WTC11 (cell line): ENCODE measurements around the gene STAG2.

Experiments used
- CBFB ChIP-seq: sonication (generic); formaldehyde crosslinking; IDR thresholded peaks from 2 replicates; pipeline ENCODE4 v1.8.1; 2022; ENCODE audit warnings: mild to moderate bottlenecking, low read depth, missing genetic modification reagents
- CDX4 ChIP-seq: fragments of 250-450 bp; sonication (Bioruptor Pico); IDR thresholded peaks from 2 replicates; pipeline ENCODE4 v1.9.0; 2021; ENCODE audit warnings: moderate library complexity, mild to moderate bottlenecking, inconsistent platforms, borderline replicate concordance
- CTCF ChIP-seq: fragments of 200-600 bp; IDR thresholded peaks from 2 replicates; pipeline ENCODE4 v1.8.0; 2022; ENCODE audit warnings: antibody characterized with exemption
- JUN ChIP-seq: sonication (generic); formaldehyde crosslinking; IDR thresholded peaks from 2 replicates; pipeline ENCODE4 v1.8.0; 2023; ENCODE audit warnings: mild to moderate bottlenecking, missing genetic modification reagents
- MAX ChIP-seq: sonication (generic); formaldehyde crosslinking; IDR thresholded peaks from 2 replicates; pipeline ENCODE4 v1.8.0; 2022; ENCODE audit warnings: mild to moderate bottlenecking, missing genetic modification reagents
- SP1 ChIP-seq: sonication (generic); formaldehyde crosslinking; conservative IDR thresholded peaks from 2 replicates; pipeline ENCODE4 v1.8.1; 2022; ENCODE audit warnings: missing genetic modification reagents
- ZBTB43 ChIP-seq: sonication (generic); formaldehyde crosslinking; IDR thresholded peaks from 2 replicates; pipeline ENCODE4 v1.8.1; 2023; ENCODE audit warnings: mild to moderate bottlenecking, missing genetic modification reagents
- ZNF121 ChIP-seq: sonication (generic); formaldehyde crosslinking; IDR thresholded peaks from 2 replicates; pipeline ENCODE4 v1.8.0; 2023; ENCODE audit warnings: missing genetic modification reagents
- ZNF512 ChIP-seq: sonication (generic); formaldehyde crosslinking; IDR thresholded peaks from 2 replicates; pipeline ENCODE4 v1.8.1; 2022; ENCODE audit warnings: missing genetic modification reagents, borderline replicate concordance

- TF ChIP-seq CTCF (no peak), JUN (CRISPR knock-in tag) (no peak), ZBTB43 (CRISPR knock-in tag) (no peak), CBFB (CRISPR knock-in tag) (no peak), ZNF512 (no peak), ZNF121 (CRISPR knock-in tag) (no peak), SP1 (CRISPR knock-in tag) (no peak), CDX4 (CRISPR knock-in tag) (no peak), MAX (CRISPR knock-in tag) (no peak)
These were observed 18.0 kb upstream of the STAG2 start for GRCh38 chrX:123943488-123943887.
